Neural cell (in vitro differentiated cells): Measurements from ENCODE around the gene MRPS12. TPM values are rescaled to one million over a fixed set of nuclear protein-coding genes. Genes with fewer than 3 reads are reported as not detected.

Source experiments
- H2AFZ ChIP-seq: fragments of 200-600, 300-800 bp; sonication (generic), shearing (Covaris generic); 2 replicates; pipeline ENCODE4 v1.6.0; 2014; ENCODE audit warnings: low read depth, mild to moderate bottlenecking, antibody characterized with exemption, low read length, moderate library complexity
- H3F3A ChIP-seq: fragments of 200-600 bp; shearing (Covaris generic); 2 replicates; pipeline ENCODE4 v1.6.1; 2016; ENCODE audit warnings: mild to moderate bottlenecking, moderate library complexity, mixed read lengths, antibody characterized with exemption, low read length; ENCODE audit not compliant: insufficient read depth, poor library complexity, severe bottlenecking
- H3K27ac ChIP-seq: fragments of 200-600, 300-800 bp; sonication (generic), shearing (Covaris generic); 2 replicates; pipeline ENCODE4 v1.5.1; 2014; ENCODE audit warnings: mild to moderate bottlenecking, low read length, moderate library complexity
- H3K27me3 ChIP-seq: fragments of 300-800, 200-600 bp; sonication (generic), shearing (Covaris generic); 2 replicates; pipeline ENCODE4 v1.6.0; 2014; ENCODE audit warnings: mild to moderate bottlenecking, low read depth, low read length, moderate library complexity; ENCODE audit not compliant: insufficient read depth
- H3K36me3 ChIP-seq: fragments of 300-800, 200-600 bp; sonication (generic), shearing (Covaris generic); 2 replicates; pipeline ENCODE4 v1.5.1; 2014; ENCODE audit warnings: mild to moderate bottlenecking, antibody characterized with exemption, low read length, moderate library complexity; ENCODE audit not compliant: insufficient read depth
- H3K4me2 ChIP-seq: fragments of 300-800, 200-600 bp; sonication (generic), shearing (Covaris generic); 2 replicates; pipeline ENCODE4 v1.6.0; 2014; ENCODE audit warnings: mild to moderate bottlenecking, low read length
- H3K4me3 ChIP-seq: fragments of 300-800, 200-600 bp; sonication (generic), shearing (Covaris generic); 2 replicates; pipeline ENCODE4 v1.5.1; 2014; ENCODE audit warnings: mild to moderate bottlenecking, low read length, moderate library complexity
- H3K79me2 ChIP-seq: fragments of 200-600 bp; shearing (Covaris generic); replicated peaks from 2 replicates; pipeline ENCODE4 v1.6.0; 2014; ENCODE audit warnings: mild to moderate bottlenecking, low read length, moderate library complexity; ENCODE audit not compliant: insufficient read depth
- H3K9ac ChIP-seq: fragments of 300-800, 200-600 bp; sonication (generic), shearing (Covaris generic); 2 replicates; pipeline ENCODE4 v1.6.1; 2016; ENCODE audit warnings: mild to moderate bottlenecking, low read length, mixed read lengths
- H3K9me2 ChIP-seq: fragments of 200-600 bp; shearing (Covaris generic); 2 replicates; pipeline ENCODE4 v1.6.1; 2016; ENCODE audit warnings: mild to moderate bottlenecking, low read length, mixed read lengths; ENCODE audit not compliant: insufficient read depth
- H3K9me3 ChIP-seq: fragments of 200-600, 300-800 bp; sonication (generic), shearing (Covaris generic); 2 replicates; pipeline ENCODE4 v1.6.1; 2016; ENCODE audit warnings: mild to moderate bottlenecking, mixed run types, low read length, moderate library complexity, mixed read lengths
- H4K20me1 ChIP-seq: fragments of 200-600 bp; shearing (Covaris generic); 2 replicates; pipeline ENCODE4 v1.6.1; 2016; ENCODE audit warnings: mild to moderate bottlenecking, mixed run types; ENCODE audit not compliant: insufficient read depth
- CTCF ChIP-seq: fragments of 450-650 bp; IDR thresholded peaks from 2 replicates; pipeline ENCODE4 v1.5.1; 2014; ENCODE audit warnings: antibody characterized with exemption, mild to moderate bottlenecking, moderate library complexity; ENCODE audit not compliant: poor library complexity, severe bottlenecking
- EP300 ChIP-seq: fragments of 450-650 bp; conservative IDR thresholded peaks from 2 replicates; pipeline ENCODE4 v1.6.1; 2014; ENCODE audit warnings: antibody characterized with exemption, mild to moderate bottlenecking, moderate library complexity; ENCODE audit not compliant: poor library complexity, severe bottlenecking
- EZH2 ChIP-seq: fragments of 200-600, 300-800 bp; shearing (Covaris generic), sonication (generic); IDR thresholded peaks from 2 replicates; pipeline ENCODE4 v1.6.1; 2014; ENCODE audit warnings: antibody characterized with exemption, low read length, borderline replicate concordance, mild to moderate bottlenecking; ENCODE audit not compliant: insufficient read depth, poor library complexity, severe bottlenecking
- MXI1 ChIP-seq: fragments of 450-650 bp; conservative IDR thresholded peaks from 2 replicates; pipeline ENCODE4 v1.6.1; 2014; ENCODE audit warnings: antibody characterized with exemption, mild to moderate bottlenecking; ENCODE audit not compliant: poor library complexity, severe bottlenecking
- POLR2AphosphoS5 ChIP-seq: IDR thresholded peaks from 2 replicates; pipeline ENCODE4 v1.6.1; 2012
- RAD21 ChIP-seq: fragments of 450-650 bp; conservative IDR thresholded peaks from 2 replicates; pipeline ENCODE4 v1.6.1; 2014; ENCODE audit warnings: antibody characterized with exemption, mild to moderate bottlenecking, moderate library complexity
- REST ChIP-seq: IDR thresholded peaks from 2 replicates; pipeline ENCODE4 v1.6.1; 2012; ENCODE audit warnings: borderline replicate concordance
- SMC3 ChIP-seq: fragments of 450-650 bp; conservative IDR thresholded peaks from 2 replicates; pipeline ENCODE4 v1.6.1; 2014; ENCODE audit warnings: antibody characterized with exemption, mild to moderate bottlenecking, moderate library complexity; ENCODE audit not compliant: poor library complexity
- TAF1 ChIP-seq: IDR thresholded peaks from 2 replicates; pipeline ENCODE4 v1.6.1; 2012; ENCODE audit warnings: low read depth
- polyA plus RNA-seq: library from polyadenylated mRNA; depleted of rRNA; stranded (reverse); fragments of >200 nt; gene quantifications from 2 replicates; pipeline ENCODE4 v1.2.3, GENCODE V29; 2014

MRPS12 gene
- polyA plus RNA-seq, 1 donor from 2014 or later: 30.0 TPM

- H3K27ac ChIP-seq: no peak overlapping the region
- H3K9me2 ChIP-seq: no peaks in the 10 kb centered on the region
- H3K9me3 ChIP-seq: no peaks in the 10 kb centered on the region
- H3K4me2 ChIP-seq: no peak overlapping the region
- H3K4me3 ChIP-seq: no peak overlapping the region
- H2AFZ ChIP-seq: no peak overlapping the region
- no peaks in the 10 kb centered on the region for H3K27me3 ChIP-seq
- TF ChIP-seq EZH2 (no peak), TAF1 (no peak), POLR2AphosphoS5 (no peak), SMC3 (no peak), EP300 (no peak), CTCF (no peak)
- H3F3A ChIP-seq: no peaks in the 10 kb centered on the region
- no peak overlapping the region for H3K9ac ChIP-seq
- H3K79me2 ChIP-seq: no peaks in the 10 kb centered on the region
- no peaks in the 10 kb centered on the region for H4K20me1 ChIP-seq
- no peaks in the 10 kb centered on the region for H3K36me3 ChIP-seq
Measured at GRCh38 chr19:38953677-38954076, 22.9 kb downstream of the MRPS12 start.

GRCh38 chr19:38956264-38956663 lies 25.5 kb downstream of the MRPS12 start:
- H3K27me3 ChIP-seq: no peaks in the 10 kb centered on the region
- no peaks in the 10 kb centered on the region for H3K79me2 ChIP-seq
- no peaks in the 10 kb centered on the region for H3K9me3 ChIP-seq
- H2AFZ ChIP-seq: no peak overlapping the region
- TF ChIP-seq EP300: no peak
- TF ChIP-seq MXI1: no peak
- no peak for TF ChIP-seq RAD21
- no peak for TF ChIP-seq CTCF
- H3K4me3 ChIP-seq: no peak overlapping the region
- H4K20me1 ChIP-seq: no peaks in the 10 kb centered on the region
- H3K9me2 ChIP-seq: no peaks in the 10 kb centered on the region
- no peak overlapping the region for H3K27ac ChIP-seq
- no peak overlapping the region for H3K4me2 ChIP-seq
- H3K9ac ChIP-seq: no peak overlapping the region
- H3K36me3 ChIP-seq: no peaks in the 10 kb centered on the region
- no peaks in the 10 kb centered on the region for H3F3A ChIP-seq

- Histone ChIP-seq H2AFZ (no peak overlapping the region), H3K36me3 (no peaks in the 10 kb centered on the region), H3K9me3 (no peaks in the 10 kb centered on the region), H3K9ac (no peak overlapping the region), H3K4me2 (no peak overlapping the region), H3K27me3 (no peaks in the 10 kb centered on the region), H3K9me2 (no peaks in the 10 kb centered on the region), H4K20me1 (no peaks in the 10 kb centered on the region), H3K27ac (no peak overlapping the region), H3K4me3 (no peak overlapping the region), H3F3A (no peaks in the 10 kb centered on the region), H3K79me2 (no peaks in the 10 kb centered on the region)
- TF ChIP-seq RAD21 (no peak), EP300 (no peak), SMC3 (no peak), TAF1 (no peak), REST (no peak), MXI1 (no peak)
Measured at GRCh38 chr19:38958301-38958700, 27.6 kb downstream of the MRPS12 start.
